Measurements from ENCODE around the gene LRP1B. TPM values are rescaled to one million over a fixed set of nuclear protein-coding genes. Genes with fewer than 3 reads are reported as not detected.

Gene LRP1B
- total and polyA plus RNA-seq, 4 donors, result 0.01 to 0.84 (median 0.17) TPM

- no peak for TF ChIP-seq SP1 (IDR thresholded peaks at IDR 0.05)
- TF ChIP-seq TAF1 (conservative IDR thresholded peaks at IDR 0.05), result no peak
- TF ChIP-seq HNF4G (IDR thresholded peaks at IDR 0.05), result no peak
- TF ChIP-seq JUND (IDR thresholded peaks at IDR 0.05), result no peak
- no peak for TF ChIP-seq FOXA2 (IDR thresholded peaks at IDR 0.05)
- no peak for TF ChIP-seq RAD21 (IDR thresholded peaks at IDR 0.05)
Observed at GRCh38 chr2:141029428-141030078, 1101.3 kb downstream of the LRP1B start (continued).

- Histone ChIP-seq H3K4me3 (ENCODE audit: low read depth in 1 of 3, low read length in 3 of 3) (no peak overlapping the region), H3K9me3 (ENCODE audit: control insufficient read depth in 4 of 4, low read length in 3 of 4) (peaks cover 1 to 4% (median 2%) of the 10 kb centered on the region in 4 donors), H3K36me3 (ENCODE audit: control insufficient read depth in 4 of 4, insufficient read depth in 3 of 4, low read depth in 1 of 4, low read length in 3 of 4) (no peaks in the 10 kb centered on the region), H3K27ac (ENCODE audit: low read depth in 1 of 2, low read length in 2 of 2) (no peak overlapping the region), H3K4me1 (ENCODE audit: control insufficient read depth in 4 of 4, insufficient read depth in 4 of 4, low read length in 3 of 4) (no peaks in the 10 kb centered on the region), H3K27me3 (ENCODE audit: control insufficient read depth in 4 of 4, insufficient read depth in 4 of 4, low read length in 3 of 4) (no peaks in the 10 kb centered on the region), H3K9ac (ENCODE audit: low read depth in 1 of 2, low read length in 2 of 2) (no peak overlapping the region)
- TF ChIP-seq, protein P1, sequence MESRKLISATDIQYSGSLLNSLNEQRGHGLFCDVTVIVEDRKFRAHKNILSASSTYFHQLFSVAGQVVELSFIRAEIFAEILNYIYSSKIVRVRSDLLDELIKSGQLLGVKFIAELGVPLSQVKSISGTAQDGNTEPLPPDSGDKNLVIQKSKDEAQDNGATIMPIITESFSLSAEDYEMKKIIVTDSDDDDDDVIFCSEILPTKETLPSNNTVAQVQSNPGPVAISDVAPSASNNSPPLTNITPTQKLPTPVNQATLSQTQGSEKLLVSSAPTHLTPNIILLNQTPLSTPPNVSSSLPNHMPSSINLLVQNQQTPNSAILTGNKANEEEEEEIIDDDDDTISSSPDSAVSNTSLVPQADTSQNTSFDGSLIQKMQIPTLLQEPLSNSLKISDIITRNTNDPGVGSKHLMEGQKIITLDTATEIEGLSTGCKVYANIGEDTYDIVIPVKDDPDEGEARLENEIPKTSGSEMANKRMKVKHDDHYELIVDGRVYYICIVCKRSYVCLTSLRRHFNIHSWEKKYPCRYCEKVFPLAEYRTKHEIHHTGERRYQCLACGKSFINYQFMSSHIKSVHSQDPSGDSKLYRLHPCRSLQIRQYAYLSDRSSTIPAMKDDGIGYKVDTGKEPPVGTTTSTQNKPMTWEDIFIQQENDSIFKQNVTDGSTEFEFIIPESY (IDR thresholded peaks at IDR 0.05), result no peak
- TF ChIP-seq FOXA1 (IDR thresholded peaks at IDR 0.05) (no peak), SP1 (IDR thresholded peaks at IDR 0.05) (no peak), MAX (IDR thresholded peaks at IDR 0.05) (no peak), NR2F2 (IDR thresholded peaks at IDR 0.05) (no peak), RAD21 (IDR thresholded peaks at IDR 0.05) (no peak), JUND (IDR thresholded peaks at IDR 0.05) (no peak), YY1 (IDR thresholded peaks at IDR 0.05) (no peak), TAF1 (conservative IDR thresholded peaks at IDR 0.05) (no peak), CTCF (IDR thresholded peaks at IDR 0.05; ENCODE audit: low read depth, low read length, missing input control) (no peak), RXRA (IDR thresholded peaks at IDR 0.05) (no peak), GABPA (IDR thresholded peaks at IDR 0.05 in 1 of 2, conservative IDR thresholded peaks at IDR 0.05 in 1 of 2) (no peak), FOXA2 (IDR thresholded peaks at IDR 0.05) (no peak), HNF4A (conservative IDR thresholded peaks at IDR 0.05) (no peak), HNF4G (IDR thresholded peaks at IDR 0.05) (no peak), REST (IDR thresholded peaks at IDR 0.05) (no peak), EGR1 (IDR thresholded peaks at IDR 0.05; ENCODE audit: low read depth in 2 of 2) (no peak)
- TF ChIP-seq, protein P2, sequence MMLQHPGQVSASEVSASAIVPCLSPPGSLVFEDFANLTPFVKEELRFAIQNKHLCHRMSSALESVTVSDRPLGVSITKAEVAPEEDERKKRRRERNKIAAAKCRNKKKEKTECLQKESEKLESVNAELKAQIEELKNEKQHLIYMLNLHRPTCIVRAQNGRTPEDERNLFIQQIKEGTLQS (IDR thresholded peaks at IDR 0.05), result no peak
- DNase-seq (ENCODE audit: low spot score), result no peak
- WGBS, result 63% methylated on average over 1 of the region's 1 CpG
Observed at GRCh38 chr2:141027221-141027620, 1103.6 kb downstream of the LRP1B start.
